ENCODE results near the gene TAS2R1.

DNA sequence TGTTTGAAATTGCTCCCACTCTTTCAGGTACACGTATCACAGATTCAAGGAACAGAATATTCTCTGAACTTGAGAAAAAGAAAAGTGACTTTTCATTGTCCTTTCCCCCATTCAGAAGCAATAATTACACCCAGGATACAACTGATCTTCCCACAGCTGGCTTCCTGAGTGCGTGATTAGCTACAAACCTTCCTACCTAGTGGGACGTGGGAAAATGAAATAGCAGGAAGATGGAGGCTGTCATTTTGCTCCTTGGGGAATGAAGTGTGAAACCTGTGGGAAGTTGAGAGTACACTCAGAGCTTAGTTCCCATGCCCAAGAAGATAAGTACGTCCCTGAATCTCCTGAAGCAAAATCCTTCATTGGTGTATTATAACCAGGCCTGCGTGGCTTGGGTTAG, 2.6 kb downstream of the TAS2R1 start:
- TF ChIP-seq, protein P1, sequence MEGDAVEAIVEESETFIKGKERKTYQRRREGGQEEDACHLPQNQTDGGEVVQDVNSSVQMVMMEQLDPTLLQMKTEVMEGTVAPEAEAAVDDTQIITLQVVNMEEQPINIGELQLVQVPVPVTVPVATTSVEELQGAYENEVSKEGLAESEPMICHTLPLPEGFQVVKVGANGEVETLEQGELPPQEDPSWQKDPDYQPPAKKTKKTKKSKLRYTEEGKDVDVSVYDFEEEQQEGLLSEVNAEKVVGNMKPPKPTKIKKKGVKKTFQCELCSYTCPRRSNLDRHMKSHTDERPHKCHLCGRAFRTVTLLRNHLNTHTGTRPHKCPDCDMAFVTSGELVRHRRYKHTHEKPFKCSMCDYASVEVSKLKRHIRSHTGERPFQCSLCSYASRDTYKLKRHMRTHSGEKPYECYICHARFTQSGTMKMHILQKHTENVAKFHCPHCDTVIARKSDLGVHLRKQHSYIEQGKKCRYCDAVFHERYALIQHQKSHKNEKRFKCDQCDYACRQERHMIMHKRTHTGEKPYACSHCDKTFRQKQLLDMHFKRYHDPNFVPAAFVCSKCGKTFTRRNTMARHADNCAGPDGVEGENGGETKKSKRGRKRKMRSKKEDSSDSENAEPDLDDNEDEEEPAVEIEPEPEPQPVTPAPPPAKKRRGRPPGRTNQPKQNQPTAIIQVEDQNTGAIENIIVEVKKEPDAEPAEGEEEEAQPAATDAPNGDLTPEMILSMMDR (IDR thresholded peaks at IDR 0.05), result no peak
- TF ChIP-seq POLR2AphosphoS5 (IDR thresholded peaks at IDR 0.05), result no peak
- no peak for TF ChIP-seq EP300 (IDR thresholded peaks at IDR 0.05)

Measured in stomach (tissue), 4 donors.